Neural progenitor cell (in vitro differentiated cells): ENCODE data around the gene TMOD4. TPM values are rescaled to one million over a fixed set of nuclear protein-coding genes. Genes with fewer than 3 reads are reported as not detected.
A peak's percentile ranks its signal among the peaks of the same experiment; 100 is the strongest.

Source experiments
- DNase-seq: peaks from one replicate; pipeline ENCODE4 v3.0.0-alpha.2; 2016; ENCODE audit warnings: low spot score
- H2AFZ ChIP-seq: fragments of 200-600 bp; sonication (generic); replicated peaks from 2 replicates; pipeline ENCODE4 v1.6.1; 2016; ENCODE audit warnings: antibody characterized with exemption
- H3F3A ChIP-seq: fragments of 200-600 bp; sonication (generic); 2 replicates; pipeline ENCODE4 v1.6.1; 2016; ENCODE audit warnings: antibody characterized with exemption, low read depth
- H3K27ac ChIP-seq: fragments of 200-600 bp; sonication (generic); 2 replicates; pipeline ENCODE4 v1.5.1; 2016; ENCODE audit warnings: mild to moderate bottlenecking
- H3K27me3 ChIP-seq: fragments of 200-600 bp; sonication (generic); 2 replicates; pipeline ENCODE4 v1.6.1; 2016; ENCODE audit warnings: mild to moderate bottlenecking, moderate library complexity
- H3K36me3 ChIP-seq: fragments of 200-600 bp; sonication (generic); 2 replicates; pipeline ENCODE4 v1.5.1; 2016
- H3K4me1 ChIP-seq: fragments of 200-600 bp; sonication (generic); 2 replicates; pipeline ENCODE4 v1.6.1; 2016; ENCODE audit warnings: mixed run types
- H3K4me2 ChIP-seq: fragments of 200-600 bp; sonication (generic); 2 replicates; pipeline ENCODE4 v1.6.1; 2016
- H3K4me3 ChIP-seq: fragments of 200-600 bp; sonication (generic); 2 replicates; pipeline ENCODE4 v1.5.1; 2016
- H3K79me2 ChIP-seq: fragments of 200-600 bp; sonication (generic); 2 replicates; pipeline ENCODE4 v1.6.1; 2016; ENCODE audit warnings: low read depth
- H3K9ac ChIP-seq: fragments of 200-600 bp; sonication (generic); 2 replicates; pipeline ENCODE4 v1.6.1; 2016
- H3K9me3 ChIP-seq: fragments of 200-600 bp; sonication (generic); 2 replicates; pipeline ENCODE4 v1.5.1; 2016; ENCODE audit warnings: low read depth
- H4K20me1 ChIP-seq: fragments of 200-600 bp; sonication (generic); 2 replicates; pipeline ENCODE4 v1.6.1; 2016; ENCODE audit warnings: low read depth
- H3K27ac Mint-ChIP-seq: 3 replicates; pipeline ENCODE4 v1.8.0; 2021; ENCODE audit warnings: mixed read lengths
- H3K27me3 Mint-ChIP-seq: 2 replicates; pipeline ENCODE4 v1.8.0; 2022; ENCODE audit warnings: low read depth, mild to moderate bottlenecking, inconsistent platforms, moderate library complexity, mixed read lengths; ENCODE audit not compliant: insufficient read depth
- H3K36me3 Mint-ChIP-seq: 3 replicates; pipeline ENCODE4 v1.8.0; 2021; ENCODE audit warnings: mixed read lengths
- H3K4me1 Mint-ChIP-seq: 3 replicates; pipeline ENCODE4 v1.8.0; 2021; ENCODE audit warnings: mixed read lengths
- H3K4me3 Mint-ChIP-seq: 3 replicates; pipeline ENCODE4 v1.8.0; 2021; ENCODE audit warnings: mild to moderate bottlenecking, moderate library complexity, mixed read lengths
- H3K9me3 Mint-ChIP-seq: 3 replicates; pipeline ENCODE4 v1.8.0; 2020; ENCODE audit warnings: mixed read lengths
- EZH2 ChIP-seq: fragments of 200-600 bp; sonication (generic); IDR thresholded peaks from 2 replicates; pipeline ENCODE4 v1.6.1; 2017; ENCODE audit warnings: antibody characterized with exemption, mild to moderate bottlenecking, moderate library complexity
- EZH2phosphoT487 ChIP-seq: fragments of 200-600 bp; sonication (generic); IDR thresholded peaks from 2 replicates; pipeline ENCODE4 v1.6.1; 2017; ENCODE audit warnings: antibody characterized with exemption
- total RNA-seq: library from RNA; depleted of rRNA; stranded (reverse); fragments of >200 nt; gene quantifications from 2 replicates; pipeline ENCODE4 v1.2.3, GENCODE V29; 2015; ENCODE audit warnings: low replicate concordance
- TF ChIP-seq, protein P1 (sequence below): fragments of 200-600 bp; sonication (generic); IDR thresholded peaks from 2 replicates; pipeline ENCODE4 v1.5.1; 2017; ENCODE audit warnings: antibody characterized with exemption, mild to moderate bottlenecking

TMOD4 gene
- total RNA-seq, 1 donor from 2014 or later, result not detected

DNA sequence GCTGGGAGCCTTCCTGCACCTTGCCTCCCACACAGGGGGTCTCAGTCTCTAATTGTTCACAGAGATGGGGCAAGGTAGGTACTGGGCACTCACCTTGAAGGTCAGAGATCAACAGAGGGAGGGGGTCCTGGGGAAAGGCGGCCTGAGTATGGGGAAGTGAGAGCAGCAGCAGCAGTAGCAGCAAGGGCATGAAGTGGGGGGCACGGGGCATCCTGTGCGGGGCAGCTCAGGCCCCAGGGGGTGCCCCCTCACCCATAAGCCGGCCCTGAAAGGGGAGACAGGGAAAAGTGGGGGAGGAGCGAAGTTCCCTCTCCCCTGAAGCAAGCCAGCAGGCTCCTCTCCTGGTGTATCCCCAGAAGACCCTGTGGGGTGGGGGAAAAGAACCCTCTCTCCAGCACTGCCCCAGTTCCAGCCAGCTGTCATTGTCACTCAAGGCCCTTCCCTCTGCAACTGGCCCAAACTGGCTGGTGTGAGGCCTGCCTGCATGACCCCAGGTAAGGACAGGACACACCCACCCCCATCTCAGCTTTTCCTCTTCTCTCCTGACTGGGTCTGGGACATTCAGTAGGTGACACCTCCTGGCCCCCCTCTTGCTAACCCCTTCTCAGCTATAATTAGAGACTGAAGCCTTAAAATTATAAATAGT lies 33.2 kb downstream of the TMOD4 start:
- peaks cover 30% of the 10 kb centered on the region for H3K4me1 ChIP-seq
- H3K9me3 Mint-ChIP-seq, result no peaks in the 10 kb centered on the region
- H3K79me2 ChIP-seq, result no peaks in the 10 kb centered on the region
- peak overlapping the region; percentile 77 for H3K4me3 Mint-ChIP-seq
- peaks cover 15% of the 10 kb centered on the region for H3K36me3 Mint-ChIP-seq
- H3K4me3 ChIP-seq, result no peak overlapping the region
- H3K9ac ChIP-seq, result no peak overlapping the region
- DNase-seq, result peak; percentile 5
- no peak overlapping the region for H3K4me2 ChIP-seq
- no peak overlapping the region for H2AFZ ChIP-seq
- peak overlapping the region; percentile 18 for H3K27ac Mint-ChIP-seq
- no peaks in the 10 kb centered on the region for H3K9me3 ChIP-seq
- H3K27me3 Mint-ChIP-seq, result peaks cover 16% of the 10 kb centered on the region
- H3K4me1 Mint-ChIP-seq, result peaks cover 37% of the 10 kb centered on the region
- H3F3A ChIP-seq, result peaks cover 21% of the 10 kb centered on the region
- no peaks in the 10 kb centered on the region for H3K36me3 ChIP-seq
- H3K27ac ChIP-seq, result no peak overlapping the region
- H3K27me3 ChIP-seq, result peaks cover 21% of the 10 kb centered on the region
- TF ChIP-seq EZH2 (no peak), EZH2phosphoT487 (no peak)
- TF ChIP-seq, protein P1, sequence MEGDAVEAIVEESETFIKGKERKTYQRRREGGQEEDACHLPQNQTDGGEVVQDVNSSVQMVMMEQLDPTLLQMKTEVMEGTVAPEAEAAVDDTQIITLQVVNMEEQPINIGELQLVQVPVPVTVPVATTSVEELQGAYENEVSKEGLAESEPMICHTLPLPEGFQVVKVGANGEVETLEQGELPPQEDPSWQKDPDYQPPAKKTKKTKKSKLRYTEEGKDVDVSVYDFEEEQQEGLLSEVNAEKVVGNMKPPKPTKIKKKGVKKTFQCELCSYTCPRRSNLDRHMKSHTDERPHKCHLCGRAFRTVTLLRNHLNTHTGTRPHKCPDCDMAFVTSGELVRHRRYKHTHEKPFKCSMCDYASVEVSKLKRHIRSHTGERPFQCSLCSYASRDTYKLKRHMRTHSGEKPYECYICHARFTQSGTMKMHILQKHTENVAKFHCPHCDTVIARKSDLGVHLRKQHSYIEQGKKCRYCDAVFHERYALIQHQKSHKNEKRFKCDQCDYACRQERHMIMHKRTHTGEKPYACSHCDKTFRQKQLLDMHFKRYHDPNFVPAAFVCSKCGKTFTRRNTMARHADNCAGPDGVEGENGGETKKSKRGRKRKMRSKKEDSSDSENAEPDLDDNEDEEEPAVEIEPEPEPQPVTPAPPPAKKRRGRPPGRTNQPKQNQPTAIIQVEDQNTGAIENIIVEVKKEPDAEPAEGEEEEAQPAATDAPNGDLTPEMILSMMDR, result no peak
- peaks cover 26% of the 10 kb centered on the region for H4K20me1 ChIP-seq

DNA sequence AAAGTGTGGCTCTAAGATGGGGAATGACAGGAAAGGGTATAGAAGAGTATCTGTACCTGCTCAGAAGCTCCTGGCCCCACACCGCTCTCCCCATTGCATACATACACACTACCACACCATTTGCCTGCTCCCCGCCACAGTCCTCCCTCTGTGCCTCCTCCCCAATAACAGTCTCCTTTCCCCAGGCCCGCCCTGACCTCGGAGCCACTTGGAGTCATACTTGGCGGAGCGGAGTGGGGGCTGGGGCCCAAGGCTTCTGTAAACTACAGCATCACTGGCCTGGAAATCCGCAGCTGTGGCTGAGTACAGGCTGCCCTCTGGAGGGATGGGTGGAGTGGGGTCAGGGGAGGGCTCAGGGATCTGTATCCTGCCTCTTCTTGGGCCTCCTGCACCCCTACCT lies 38.0 kb downstream of the TMOD4 start:
- H3F3A ChIP-seq, result peaks cover 4% of the 10 kb centered on the region
- H3K27ac ChIP-seq, result no peak overlapping the region
- H3K79me2 ChIP-seq, result no peaks in the 10 kb centered on the region
- TF ChIP-seq EZH2phosphoT487 (no peak), EZH2 (no peak)
- TF ChIP-seq, protein P1, result no peak
- peaks cover 7% of the 10 kb centered on the region for H4K20me1 ChIP-seq
- no peak overlapping the region for H2AFZ ChIP-seq
- no peaks in the 10 kb centered on the region for H3K4me1 ChIP-seq
- Mint-ChIP-seq H3K27me3 (peaks cover 10% of the 10 kb centered on the region), H3K4me3 (no peak overlapping the region), H3K9me3 (no peaks in the 10 kb centered on the region), H3K4me1 (peaks cover 5% of the 10 kb centered on the region), H3K36me3 (peaks cover 31% of the 10 kb centered on the region), H3K27ac (no peak overlapping the region)
- H3K36me3 ChIP-seq, result no peaks in the 10 kb centered on the region
- H3K4me2 ChIP-seq, result no peak overlapping the region
- no peaks in the 10 kb centered on the region for H3K9me3 ChIP-seq
- H3K9ac ChIP-seq, result no peak overlapping the region
- H3K4me3 ChIP-seq, result no peak overlapping the region
- H3K27me3 ChIP-seq, result peaks cover 19% of the 10 kb centered on the region
- DNase-seq, result no peak

DNA sequence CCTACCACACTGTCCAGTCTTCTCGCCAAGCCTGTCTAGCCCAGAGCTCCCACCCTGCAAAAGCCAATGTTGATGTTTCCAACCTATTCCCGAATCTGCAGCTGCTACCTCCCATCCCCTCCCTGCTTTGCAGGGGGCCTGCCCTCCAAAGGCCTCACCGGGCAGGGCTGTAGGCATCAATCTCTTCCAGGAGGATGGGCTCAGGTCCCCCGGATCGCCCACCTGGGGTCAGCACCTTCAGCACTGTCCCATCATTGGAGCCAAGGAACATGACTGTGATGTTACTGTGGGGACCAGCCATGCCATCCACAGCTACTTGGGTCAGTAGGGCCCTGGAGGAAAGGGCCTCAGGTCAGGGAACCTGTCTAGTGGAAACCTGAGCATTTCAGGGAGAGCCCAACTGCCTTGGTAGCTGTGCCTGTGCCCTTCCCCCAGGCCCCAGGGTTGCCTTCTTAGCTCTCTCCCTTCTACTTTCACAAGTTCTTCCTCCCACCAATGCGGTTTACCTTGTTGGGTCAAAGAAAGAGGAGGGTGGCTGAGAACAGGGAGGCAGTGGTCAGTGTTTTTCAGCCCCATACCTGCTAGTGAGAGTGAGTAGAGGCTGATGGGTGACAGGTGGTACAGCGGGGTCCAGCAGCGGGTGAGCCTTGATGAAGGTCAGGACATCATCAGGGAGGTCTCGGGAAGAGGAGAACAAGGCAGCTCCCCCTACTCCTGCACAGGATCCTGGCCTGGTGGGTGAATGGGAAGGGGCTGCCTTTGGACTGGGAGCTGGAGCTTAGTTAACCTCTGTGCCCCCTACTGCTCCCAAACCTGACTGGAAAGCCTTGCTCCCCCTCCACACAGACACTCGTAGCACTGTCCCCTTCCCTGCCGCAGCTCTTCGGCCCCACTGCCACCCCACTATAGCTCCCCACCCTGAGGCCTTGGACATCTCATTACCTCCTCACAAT lies 40.1 kb downstream of the TMOD4 start:
- H3K4me1 ChIP-seq, result peaks cover 11% of the 10 kb centered on the region
- H3K36me3 Mint-ChIP-seq, result peaks cover 34% of the 10 kb centered on the region
- peak overlapping the region; percentile 60 for H3K27ac Mint-ChIP-seq
- no peaks in the 10 kb centered on the region for H3K36me3 ChIP-seq
- H3K27ac ChIP-seq, result no peak overlapping the region
- no peaks in the 10 kb centered on the region for H3K9me3 ChIP-seq
- H3K9me3 Mint-ChIP-seq, result no peaks in the 10 kb centered on the region
- TF ChIP-seq, protein P1, result peak; percentile 10
- no peak for TF ChIP-seq EZH2
- peaks cover 17% of the 10 kb centered on the region for H3K27me3 Mint-ChIP-seq
- no peaks in the 10 kb centered on the region for H3K79me2 ChIP-seq
- H3K9ac ChIP-seq, result no peak overlapping the region
- H3F3A ChIP-seq, result peaks cover 17% of the 10 kb centered on the region
- H2AFZ ChIP-seq, result no peak overlapping the region
- H3K4me1 Mint-ChIP-seq, result peaks cover 11% of the 10 kb centered on the region
- no peak for DNase-seq
- peaks cover 40% of the 10 kb centered on the region for H3K27me3 ChIP-seq
- H4K20me1 ChIP-seq, result no peaks in the 10 kb centered on the region
- no peak overlapping the region for H3K4me3 ChIP-seq
- no peak overlapping the region for H3K4me2 ChIP-seq
- H3K4me3 Mint-ChIP-seq, result peak overlapping the region; percentile 27
